A549 (cell line): Measurements from ENCODE around the gene NKAIN2. TPM values are rescaled to one million over a fixed set of nuclear protein-coding genes. Genes with fewer than 3 reads are reported as not detected.

Experiments used
- ATAC-seq, 2 experiments: fragments of 200-7000 bp in 1 of 2; fragments of >200 bp in 1 of 2; cut with Nextera tagmentation in 1 of 2; cut with Tn5 transposase in 1 of 2; 3 replicates each; pipeline versions ENCODE4 v1.8.0 to v1.9.1; 2018 to 2020; ENCODE audit warnings: mild to moderate bottlenecking in 1 of 2, moderate library complexity in 1 of 2
- CTCF ChIA-PET: fragments of 300-600 bp; sonication (Branson Sonifier 250); formaldehyde crosslinking; extraction: SDS; loops from one replicate; lab custom pipeline; 2021; ENCODE audit warnings: antibody characterized with exemption, inconsistent platforms; lab: Yijun Ruan, JAX
- POLR2A ChIA-PET: fragments of 350-600 bp; formaldehyde crosslinking; extraction: SDS; loops from one replicate; lab custom pipeline; 2021; ENCODE audit warnings: antibody characterized with exemption, inconsistent platforms; lab: Yijun Ruan, JAX
- DNase-seq, 2 experiments: peaks; one replicate each; pipeline versions ENCODE4 v3.0.0 to v3.0.0-alpha.2; 2011 to 2016; ENCODE audit warnings: low read depth in 1 of 2, low spot score in 1 of 2
- FAIRE-seq: peaks from 2 replicates; lab custom pipeline; 2011; peaks lifted over from hg19 to GRCh38; lab: Jason Lieb, UNC
- H3K27ac ChIP-seq, 2 experiments: fragments of >200 bp; sonication (Bioruptor Twin); formaldehyde crosslinking; 3 replicates each; pipeline ENCODE4 v1.5.1; 2016 to 2017
- H3K4me1 ChIP-seq: fragments of >200 bp; sonication (Bioruptor Twin); formaldehyde crosslinking; 3 replicates; pipeline ENCODE4 v1.6.1; 2016
- H3K4me2 ChIP-seq: fragments of >200 bp; sonication (Bioruptor Twin); formaldehyde crosslinking; 3 replicates; pipeline ENCODE4 v1.6.1; 2016
- H3K4me3 ChIP-seq: fragments of >200 bp; sonication (Bioruptor Twin); formaldehyde crosslinking; 3 replicates; pipeline ENCODE4 v1.5.1; 2016
- H3K9me3 ChIP-seq: fragments of >200 bp; sonication (Bioruptor Twin); formaldehyde crosslinking; 3 replicates; pipeline ENCODE4 v1.6.1; 2016
- CHD4 ChIP-seq: fragments of 200-600 bp; sonication (generic); IDR thresholded peaks from 2 replicates; pipeline ENCODE4 v1.6.1; 2016; ENCODE audit warnings: antibody characterized with exemption, mild to moderate bottlenecking, borderline replicate concordance
- FOSL2 ChIP-seq, 2 experiments: fragments of 450-650 bp in 1 of 2; fragments of >200 bp in 1 of 2; sonication (Bioruptor Twin) in 1 of 2; formaldehyde crosslinking; IDR thresholded peaks; 2 replicates each; pipeline versions ENCODE4 v1.5.0 to v1.6.1; 2016 to 2020; ENCODE audit warnings: mild to moderate bottlenecking in 1 of 2, moderate library complexity in 1 of 2
- HEYL ChIP-seq: fragments of 250-450 bp; sonication (Bioruptor Pico); IDR thresholded peaks from 2 replicates; pipeline ENCODE4 v1.8.0; 2021; ENCODE audit warnings: mild to moderate bottlenecking, moderate library complexity
- HOXB5 ChIP-seq: fragments of 250-450 bp; sonication (Bioruptor Pico); IDR thresholded peaks from 2 replicates; pipeline ENCODE4 v1.5.0; 2020; ENCODE audit warnings: mild to moderate bottlenecking, moderate library complexity
- JUNB ChIP-seq: fragments of >200 bp; sonication (Bioruptor Twin); formaldehyde crosslinking; IDR thresholded peaks from 2 replicates; pipeline ENCODE4 v1.6.1; 2016
- MAZ ChIP-seq: fragments of 150-350 bp; IDR thresholded peaks from 2 replicates; pipeline ENCODE4 v1.6.1; 2014; ENCODE audit warnings: antibody characterized with exemption, low read depth, low read length, borderline replicate concordance
- NR3C1 ChIP-seq: fragments of >200 bp; sonication (Bioruptor Twin); formaldehyde crosslinking; IDR thresholded peaks from 3 replicates; pipeline ENCODE4 v1.6.1; 2017
- PHF8 ChIP-seq: fragments of 200-600 bp; sonication (generic); IDR thresholded peaks from 2 replicates; pipeline ENCODE4 v1.6.1; 2016; ENCODE audit warnings: low read depth, mild to moderate bottlenecking, antibody characterized with exemption, moderate library complexity, borderline replicate concordance
- RFX5 ChIP-seq: fragments of 450-650 bp; IDR thresholded peaks from 2 replicates; pipeline ENCODE4 v1.7.1; 2014; ENCODE audit warnings: antibody characterized with exemption, mild to moderate bottlenecking, moderate library complexity
- SREBF2 ChIP-seq: fragments of 450-650 bp; IDR thresholded peaks from 2 replicates; pipeline ENCODE4 v1.6.1; 2014; ENCODE audit warnings: mild to moderate bottlenecking, moderate library complexity
- TP53 ChIP-seq: fragments of 250-450 bp; sonication (Bioruptor Pico); IDR thresholded peaks from 2 replicates; pipeline ENCODE4 v1.5.0; 2021; ENCODE audit warnings: mild to moderate bottlenecking, moderate library complexity
- ZNF302 ChIP-seq: fragments of 250-450 bp; sonication (Bioruptor Pico); IDR thresholded peaks from 2 replicates; pipeline ENCODE4 v1.9.0; 2021; ENCODE audit warnings: inconsistent platforms, mild to moderate bottlenecking, moderate library complexity
- WGBS: methylation state at CpG from one replicate; pipeline ENCODE4 v1.1.6; 2017; ENCODE audit errors: missing lambda C conversion rate; 5-methylcytosine and 5-hydroxymethylcytosine counted together
- polyA plus RNA-seq, 4 experiments: library from polyadenylated mRNA; depleted of rRNA in 3 of 4; stranded (reverse); fragments of >200 nt; fragmentation: RNase III in 1 of 4; extraction: RNeasy Plus Mini Kit Qiagen cat#74134 plus additional on column Dnase treatment in 1 of 4; gene quantifications; 2 replicates in 3 of 4; 3 replicates in 1 of 4; pipeline ENCODE4 v1.2.3, GENCODE V29; 2011 to 2017
- TF ChIP-seq, protein P1 (sequence below): fragments of 200-600 bp; sonication (generic); IDR thresholded peaks from 2 replicates; pipeline ENCODE4 v1.6.1; 2016; ENCODE audit warnings: antibody characterized with exemption, mild to moderate bottlenecking, moderate library complexity
- TF ChIP-seq, protein P2 (sequence below): fragments of 250-450 bp; sonication (Bioruptor Pico); IDR thresholded peaks from 2 replicates; pipeline ENCODE4 v1.5.0; 2020; ENCODE audit warnings: low read depth, mild to moderate bottlenecking, moderate library complexity
- TF ChIP-seq, protein P3 (sequence below): IDR thresholded peaks from 2 replicates; pipeline ENCODE4 v1.6.1; 2012; ENCODE audit warnings: low read depth, borderline replicate concordance
- TF ChIP-seq, protein P4 (sequence below): fragments of 450-650 bp; IDR thresholded peaks from 2 replicates; pipeline ENCODE4 v1.6.1; 2014; ENCODE audit warnings: antibody characterized with exemption
- TF ChIP-seq, protein P5 (sequence below): fragments of 150-350 bp; IDR thresholded peaks from 2 replicates; pipeline ENCODE4 v1.6.1; 2014; ENCODE audit warnings: low read depth, mild to moderate bottlenecking, low read length

Gene NKAIN2
- polyA plus RNA-seq, 2 of the 4 experiments (the other 2 are of a cell fraction) = not detected

DNA sequence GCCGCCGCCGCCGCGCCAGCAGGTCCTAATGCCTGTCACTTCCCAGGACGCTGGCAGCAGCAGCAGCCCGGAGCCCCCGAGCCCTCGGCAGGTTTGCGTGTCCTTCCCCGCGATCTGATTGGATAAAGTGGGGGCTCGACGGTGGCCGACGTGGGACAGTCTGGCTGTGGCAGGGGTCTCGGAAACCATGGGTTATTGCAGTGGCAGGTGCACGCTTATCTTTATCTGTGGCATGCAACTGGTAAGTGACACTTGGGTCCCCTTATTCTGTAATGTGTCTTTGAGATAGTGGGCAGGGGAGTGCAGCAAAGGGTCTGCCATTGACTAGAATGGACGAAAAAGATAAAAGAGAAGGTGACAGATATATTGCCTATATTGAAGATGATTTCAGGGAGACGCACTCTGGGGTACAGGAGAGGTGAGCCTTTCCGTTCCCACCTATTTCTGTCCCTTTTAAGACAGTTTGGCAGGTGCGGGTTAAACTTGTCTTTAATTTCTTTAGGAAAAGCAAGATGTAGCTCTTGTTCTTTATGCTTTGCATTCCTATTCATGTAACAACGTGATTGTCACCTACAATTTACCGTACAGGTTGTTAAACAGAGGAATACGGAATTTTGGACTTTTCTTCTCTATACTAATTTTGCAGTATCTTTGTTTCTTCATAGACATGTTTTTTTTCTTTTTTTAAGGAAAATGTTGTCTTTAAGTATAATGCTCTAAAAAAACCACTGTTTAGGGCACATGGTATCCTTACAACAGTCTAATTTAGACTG lies 535 bp downstream of the NKAIN2 start (continued):
- TF ChIP-seq, protein P1, sequence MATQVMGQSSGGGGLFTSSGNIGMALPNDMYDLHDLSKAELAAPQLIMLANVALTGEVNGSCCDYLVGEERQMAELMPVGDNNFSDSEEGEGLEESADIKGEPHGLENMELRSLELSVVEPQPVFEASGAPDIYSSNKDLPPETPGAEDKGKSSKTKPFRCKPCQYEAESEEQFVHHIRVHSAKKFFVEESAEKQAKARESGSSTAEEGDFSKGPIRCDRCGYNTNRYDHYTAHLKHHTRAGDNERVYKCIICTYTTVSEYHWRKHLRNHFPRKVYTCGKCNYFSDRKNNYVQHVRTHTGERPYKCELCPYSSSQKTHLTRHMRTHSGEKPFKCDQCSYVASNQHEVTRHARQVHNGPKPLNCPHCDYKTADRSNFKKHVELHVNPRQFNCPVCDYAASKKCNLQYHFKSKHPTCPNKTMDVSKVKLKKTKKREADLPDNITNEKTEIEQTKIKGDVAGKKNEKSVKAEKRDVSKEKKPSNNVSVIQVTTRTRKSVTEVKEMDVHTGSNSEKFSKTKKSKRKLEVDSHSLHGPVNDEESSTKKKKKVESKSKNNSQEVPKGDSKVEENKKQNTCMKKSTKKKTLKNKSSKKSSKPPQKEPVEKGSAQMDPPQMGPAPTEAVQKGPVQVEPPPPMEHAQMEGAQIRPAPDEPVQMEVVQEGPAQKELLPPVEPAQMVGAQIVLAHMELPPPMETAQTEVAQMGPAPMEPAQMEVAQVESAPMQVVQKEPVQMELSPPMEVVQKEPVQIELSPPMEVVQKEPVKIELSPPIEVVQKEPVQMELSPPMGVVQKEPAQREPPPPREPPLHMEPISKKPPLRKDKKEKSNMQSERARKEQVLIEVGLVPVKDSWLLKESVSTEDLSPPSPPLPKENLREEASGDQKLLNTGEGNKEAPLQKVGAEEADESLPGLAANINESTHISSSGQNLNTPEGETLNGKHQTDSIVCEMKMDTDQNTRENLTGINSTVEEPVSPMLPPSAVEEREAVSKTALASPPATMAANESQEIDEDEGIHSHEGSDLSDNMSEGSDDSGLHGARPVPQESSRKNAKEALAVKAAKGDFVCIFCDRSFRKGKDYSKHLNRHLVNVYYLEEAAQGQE = no peak

DNA sequence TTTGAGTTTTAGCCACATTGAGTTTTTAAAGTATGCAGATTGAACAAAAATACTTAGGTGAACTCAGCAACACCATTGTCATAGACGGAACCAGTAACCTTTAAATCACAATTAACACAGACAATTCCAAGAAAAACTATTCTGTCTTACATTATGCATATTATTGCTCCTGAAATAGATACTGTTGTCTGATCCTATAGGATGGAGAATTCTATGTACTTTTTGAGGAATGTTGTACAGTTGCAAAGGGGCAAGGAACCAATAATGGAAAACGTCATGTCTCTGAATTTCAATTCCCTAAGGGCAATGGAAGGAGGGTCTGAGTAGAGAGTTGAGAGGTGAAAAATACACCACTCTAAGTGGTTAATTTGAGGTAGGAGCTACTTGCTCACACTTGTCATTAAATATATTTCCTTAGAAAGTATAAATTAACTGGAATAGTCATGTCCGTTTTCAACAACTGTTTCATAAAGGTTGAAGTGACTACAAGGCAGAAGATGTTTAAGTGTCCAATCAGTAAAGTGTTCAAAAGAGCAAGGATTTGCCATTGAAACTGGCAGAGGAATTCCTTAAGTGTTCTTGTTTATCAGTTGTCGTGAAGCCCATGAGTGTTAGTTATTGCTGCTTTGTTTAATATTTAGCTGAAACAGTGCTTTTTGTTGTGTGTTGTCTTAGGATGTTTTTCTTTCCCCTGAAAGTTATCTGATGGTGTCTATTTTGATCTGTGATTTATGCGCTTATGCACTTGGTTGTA lies 1.3 kb downstream of the NKAIN2 start:
- no peak for DNase-seq
- 20% methylated on average over 5 of the region's 5 CpGs for WGBS
- ChIA-PET POLR2A (no interaction called here), CTCF (no interaction called here)
- Histone ChIP-seq H3K4me3 (no peak overlapping the region), H3K4me2 (no peak overlapping the region), H3K9me3 (no peaks in the 10 kb centered on the region), H3K4me1 (no peaks in the 10 kb centered on the region), H3K27ac (no peak overlapping the region)
- no peak for ATAC-seq
- no peak for FAIRE-seq
- TF ChIP-seq JUNB (no peak), FOSL2 (IDR thresholded peaks at IDR 0.05) (no peak), FOSL2 (CRISPR knock-in tag; IDR thresholded peaks at IDR 0.05) (no peak), MAZ (no peak)
- TF ChIP-seq, protein P2, sequence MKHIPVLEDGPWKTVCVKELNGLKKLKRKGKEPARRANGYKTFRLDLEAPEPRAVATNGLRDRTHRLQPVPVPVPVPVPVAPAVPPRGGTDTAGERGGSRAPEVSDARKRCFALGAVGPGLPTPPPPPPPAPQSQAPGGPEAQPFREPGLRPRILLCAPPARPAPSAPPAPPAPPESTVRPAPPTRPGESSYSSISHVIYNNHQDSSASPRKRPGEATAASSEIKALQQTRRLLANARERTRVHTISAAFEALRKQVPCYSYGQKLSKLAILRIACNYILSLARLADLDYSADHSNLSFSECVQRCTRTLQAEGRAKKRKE (CRISPR knock-in tag) = no peak

DNA sequence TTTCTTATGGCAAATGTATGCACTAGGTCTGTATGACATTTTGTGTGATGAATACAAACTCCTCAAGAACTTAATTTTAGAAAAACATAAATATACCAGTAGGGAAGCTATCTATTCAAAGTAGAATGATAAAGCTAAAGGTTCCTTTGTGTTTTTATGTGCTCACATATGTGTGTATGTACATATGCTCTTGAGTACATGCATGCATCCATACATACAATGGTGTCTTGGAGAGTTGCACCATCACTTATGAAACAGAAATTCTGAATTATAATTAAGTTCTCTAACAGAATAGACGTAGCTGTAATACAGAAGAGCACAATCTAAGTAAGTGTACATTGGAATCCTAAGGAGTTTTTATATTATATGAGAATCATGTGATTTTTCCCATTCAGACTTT lies 2.3 kb downstream of the NKAIN2 start:
- no peaks in the 10 kb centered on the region for H3K9me3 ChIP-seq
- CTCF ChIA-PET = no interaction called here
- no peak for FAIRE-seq

More for the DNA sequence above, 2.3 kb downstream of the NKAIN2 start:
- no peaks in the 10 kb centered on the region for H3K4me1 ChIP-seq
- TF ChIP-seq TP53 (no peak), HOXB5 (no peak), HEYL (no peak), CHD4 (no peak), PHF8 (no peak), RFX5 (no peak), JUNB (no peak), ZNF302 (no peak), SREBF2 (no peak), NR3C1 (no peak)
- TF ChIP-seq, protein P3, sequence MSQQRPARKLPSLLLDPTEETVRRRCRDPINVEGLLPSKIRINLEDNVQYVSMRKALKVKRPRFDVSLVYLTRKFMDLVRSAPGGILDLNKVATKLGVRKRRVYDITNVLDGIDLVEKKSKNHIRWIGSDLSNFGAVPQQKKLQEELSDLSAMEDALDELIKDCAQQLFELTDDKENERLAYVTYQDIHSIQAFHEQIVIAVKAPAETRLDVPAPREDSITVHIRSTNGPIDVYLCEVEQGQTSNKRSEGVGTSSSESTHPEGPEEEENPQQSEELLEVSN = no peak
- TF ChIP-seq, protein P4, sequence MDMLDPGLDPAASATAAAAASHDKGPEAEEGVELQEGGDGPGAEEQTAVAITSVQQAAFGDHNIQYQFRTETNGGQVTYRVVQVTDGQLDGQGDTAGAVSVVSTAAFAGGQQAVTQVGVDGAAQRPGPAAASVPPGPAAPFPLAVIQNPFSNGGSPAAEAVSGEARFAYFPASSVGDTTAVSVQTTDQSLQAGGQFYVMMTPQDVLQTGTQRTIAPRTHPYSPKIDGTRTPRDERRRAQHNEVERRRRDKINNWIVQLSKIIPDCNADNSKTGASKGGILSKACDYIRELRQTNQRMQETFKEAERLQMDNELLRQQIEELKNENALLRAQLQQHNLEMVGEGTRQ = no peak
- TF ChIP-seq, protein P1 = no peak
- TF ChIP-seq, protein P5, sequence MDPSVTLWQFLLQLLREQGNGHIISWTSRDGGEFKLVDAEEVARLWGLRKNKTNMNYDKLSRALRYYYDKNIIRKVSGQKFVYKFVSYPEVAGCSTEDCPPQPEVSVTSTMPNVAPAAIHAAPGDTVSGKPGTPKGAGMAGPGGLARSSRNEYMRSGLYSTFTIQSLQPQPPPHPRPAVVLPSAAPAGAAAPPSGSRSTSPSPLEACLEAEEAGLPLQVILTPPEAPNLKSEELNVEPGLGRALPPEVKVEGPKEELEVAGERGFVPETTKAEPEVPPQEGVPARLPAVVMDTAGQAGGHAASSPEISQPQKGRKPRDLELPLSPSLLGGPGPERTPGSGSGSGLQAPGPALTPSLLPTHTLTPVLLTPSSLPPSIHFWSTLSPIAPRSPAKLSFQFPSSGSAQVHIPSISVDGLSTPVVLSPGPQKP = no peak
- ATAC-seq = no peak
- POLR2A ChIA-PET = no interaction called here
- 4% methylated on average over 1 of the region's 1 CpG for WGBS
- H3K4me2 ChIP-seq = no peak overlapping the region
- H3K27ac ChIP-seq = no peak overlapping the region
- no peak overlapping the region for H3K4me3 ChIP-seq
- no peak for DNase-seq
